ENCODE results near the gene DYRK1A. TPM values are rescaled to one million over a fixed set of nuclear protein-coding genes. Genes with fewer than 3 reads are reported as not detected.

Gene DYRK1A
- total and polyA plus RNA-seq, 2 of the 13 experiments (the other 11 are each of a cell fraction or from before 2014, with no cell fraction given), result 24.6 to 34.2 TPM

- TF ChIP-seq FOXK1 (CRISPR knock-in tag; IDR thresholded peaks at IDR 0.05; ENCODE audit: borderline replicate concordance, low read depth) (no peak), ISX (CRISPR knock-in tag; conservative IDR thresholded peaks at IDR 0.05) (no peak), MEF2D (CRISPR knock-in tag; IDR thresholded peaks at IDR 0.05) (0 out of 2 replicates have a peak, but pooled peaks have one; percentile 18), ZNF546 (CRISPR knock-in tag; conservative IDR thresholded peaks at IDR 0.05) (no peak), ZNF34 (CRISPR knock-in tag; IDR thresholded peaks at IDR 0.05; ENCODE audit: borderline replicate concordance) (no peak), MIER3 (CRISPR knock-in tag; IDR thresholded peaks at IDR 0.05; ENCODE audit: borderline replicate concordance) (no peak), ISL2 (CRISPR knock-in tag; IDR thresholded peaks at IDR 0.05) (0 out of 2 replicates have a peak, but pooled peaks have one; percentile 18), KDM2A (CRISPR knock-in tag; IDR thresholded peaks at IDR 0.05; ENCODE audit: borderline replicate concordance, low read depth) (peak; percentile 76), ZBTB43 (CRISPR knock-in tag; conservative IDR thresholded peaks at IDR 0.05) (0 out of 2 replicates have a peak, but pooled peaks have one; percentile 24), SUZ12 (IDR thresholded peaks at IDR 0.05; ENCODE audit: low read depth, low read length) (no peak), ZNF704 (CRISPR knock-in tag; IDR thresholded peaks at IDR 0.05; ENCODE audit: borderline replicate concordance) (no peak), ZNF713 (CRISPR knock-in tag; IDR thresholded peaks at IDR 0.05) (no peak), ZNF329 (CRISPR knock-in tag; IDR thresholded peaks at IDR 0.05; ENCODE audit: low read depth) (no peak), GLMP (CRISPR knock-in tag; IDR thresholded peaks at IDR 0.05; ENCODE audit: borderline replicate concordance) (no peak), GABPB1 (CRISPR knock-in tag; IDR thresholded peaks at IDR 0.05) (peak; percentile 47), JARID2 (CRISPR knock-in tag; IDR thresholded peaks at IDR 0.05; ENCODE audit: insufficient replicate concordance) (no peak), FOXP4 (CRISPR knock-in tag; IDR thresholded peaks at IDR 0.05) (no peak), ZNF562 (CRISPR knock-in tag; IDR thresholded peaks at IDR 0.05; ENCODE audit: borderline replicate concordance) (no peak), ELF1 (CRISPR knock-in tag; IDR thresholded peaks at IDR 0.05) (no peak), ZNF124 (CRISPR knock-in tag; IDR thresholded peaks at IDR 0.05) (no peak), FOXK2 (IDR thresholded peaks at IDR 0.05) (no peak), ZNF44 (CRISPR knock-in tag; IDR thresholded peaks at IDR 0.05) (no peak)
Measured at GRCh38 chr21:37365517-37366481, 774 bp upstream of the DYRK1A start (continued).
